Trophoblast cell (in vitro differentiated cells and primary cell): Measurements from ENCODE around the gene DPY30.

Experiments
- DNase-seq, 2 donors: peaks; one replicate each; pipeline ENCODE4 v3.0.0-alpha.2; 2016
- H2AFZ ChIP-seq: 2 replicates; pipeline ENCODE4 v1.6.1; 2013; ENCODE audit warnings: low read length, moderate library complexity, mild to moderate bottlenecking; ENCODE audit not compliant: insufficient read depth, poor library complexity
- H2AK5ac ChIP-seq: 2 replicates; pipeline ENCODE4 v1.6.1; 2013; ENCODE audit warnings: mild to moderate bottlenecking, low read length
- H2BK120ac ChIP-seq: 2 replicates; pipeline ENCODE4 v1.6.1; 2013; ENCODE audit warnings: low read length, mild to moderate bottlenecking, moderate library complexity; ENCODE audit not compliant: insufficient read depth, poor library complexity
- H2BK12ac ChIP-seq: 2 replicates; pipeline ENCODE4 v1.6.1; 2013; ENCODE audit warnings: mild to moderate bottlenecking, low read length, moderate library complexity
- H2BK5ac ChIP-seq: 2 replicates; pipeline ENCODE4 v1.6.1; 2013; ENCODE audit warnings: low read length, low read depth, moderate library complexity, mild to moderate bottlenecking; ENCODE audit not compliant: poor library complexity
- H3K14ac ChIP-seq: 2 replicates; pipeline ENCODE4 v1.6.1; 2013; ENCODE audit warnings: mild to moderate bottlenecking, low read length
- H3K18ac ChIP-seq: 2 replicates; pipeline ENCODE4 v1.6.1; 2013; ENCODE audit warnings: mild to moderate bottlenecking, low read length
- H3K23ac ChIP-seq: 2 replicates; pipeline ENCODE4 v1.6.1; 2013; ENCODE audit warnings: low read length
- H3K27ac ChIP-seq: 2 replicates; pipeline ENCODE4 v1.5.1; 2013; ENCODE audit warnings: low read depth, mild to moderate bottlenecking, inconsistent platforms, low read length, moderate library complexity
- H3K27me3 ChIP-seq: 2 replicates; pipeline ENCODE4 v1.6.1; 2013; ENCODE audit warnings: inconsistent platforms, mild to moderate bottlenecking, low read length, moderate library complexity; ENCODE audit not compliant: insufficient read depth
- H3K36me3 ChIP-seq, 2 experiments: 1 replicate in 1 of 2; 2 replicates in 1 of 2; pipeline ENCODE4 v1.6.1; 2013; ENCODE audit warnings: low read length in 2 of 2, mild to moderate bottlenecking in 2 of 2, moderate library complexity in 1 of 2; ENCODE audit not compliant: insufficient read depth in 2 of 2, control insufficient read depth in 1 of 2
- H3K4ac ChIP-seq: 2 replicates; pipeline ENCODE4 v1.6.1; 2013; ENCODE audit warnings: low read depth, mild to moderate bottlenecking, low read length, moderate library complexity
- H3K4me1 ChIP-seq, 2 experiments: 1 replicate in 1 of 2; 2 replicates in 1 of 2; pipeline ENCODE4 v1.6.1; 2013; ENCODE audit warnings: low read length in 2 of 2, mild to moderate bottlenecking in 2 of 2, moderate library complexity in 1 of 2; ENCODE audit not compliant: insufficient read depth in 2 of 2, control insufficient read depth in 1 of 2
- H3K4me2 ChIP-seq: 2 replicates; pipeline ENCODE4 v1.6.1; 2013; ENCODE audit warnings: inconsistent platforms, mild to moderate bottlenecking, low read length, moderate library complexity
- H3K4me3 ChIP-seq: 2 replicates; pipeline ENCODE4 v1.5.1; 2013; ENCODE audit warnings: mild to moderate bottlenecking, low read depth, low read length, inconsistent platforms
- H3K79me1 ChIP-seq: one replicate; pipeline ENCODE4 v1.6.1; 2013; ENCODE audit warnings: low read length
- H3K79me2 ChIP-seq: 2 replicates; pipeline ENCODE4 v1.6.1; 2013; ENCODE audit warnings: low read length, mild to moderate bottlenecking; ENCODE audit not compliant: control insufficient read depth, insufficient read depth, poor library complexity
- H3K9ac ChIP-seq: 2 replicates; pipeline ENCODE4 v1.6.1; 2013; ENCODE audit warnings: mild to moderate bottlenecking, low read length
- H3K9me3 ChIP-seq: 2 replicates; pipeline ENCODE4 v1.6.1; 2013; ENCODE audit warnings: low read depth, mild to moderate bottlenecking, control low read depth, inconsistent platforms, low read length; ENCODE audit not compliant: insufficient read depth
- H4K12ac ChIP-seq: 2 replicates; pipeline ENCODE4 v1.6.1; 2013; ENCODE audit warnings: low read depth, mild to moderate bottlenecking, low read length, moderate library complexity
- H4K8ac ChIP-seq: 2 replicates; pipeline ENCODE4 v1.6.1; 2013; ENCODE audit warnings: low read depth, mild to moderate bottlenecking, low read length, moderate library complexity
- H4K91ac ChIP-seq: one replicate; pipeline ENCODE4 v1.6.1; 2013; ENCODE audit warnings: low read depth, mild to moderate bottlenecking, low read length, moderate library complexity
- WGBS: extraction: QIAGEN DNeasy Blood & Tissue Kit; methylation state at CpG from one replicate; pipeline ENCODE4 v1.1.7; 2013; ENCODE audit warnings: missing lambda C conversion rate; ENCODE audit not compliant: insufficient read length, insufficient coverage; ENCODE audit errors: extremely low coverage; 5-methylcytosine and 5-hydroxymethylcytosine counted together

Gene DPY30

GRCh38 chr2:32064021-32064601 is 24.5 kb upstream of the DPY30 start:
- Histone ChIP-seq H3K79me2 (peaks cover 3% of the 10 kb centered on the region), H3K36me3 (peaks cover 0 to 3% of the 10 kb centered on the region in 2 experiments), H3K14ac (peak overlapping the region; percentile 82), H3K9ac (peak overlapping the region; percentile 94), H3K23ac (no peak overlapping the region), H4K91ac (peak overlapping the region; percentile 63), H3K4me1 (no peaks in the 10 kb centered on the region), H2BK12ac (no peak overlapping the region), H2AFZ (peak overlapping the region; percentile 91), H2BK5ac (peak overlapping the region; percentile 82), H3K9me3 (no peaks in the 10 kb centered on the region), H2BK120ac (peak overlapping the region; percentile 64), H3K4ac (peak overlapping the region; percentile 72), H3K4me2 (peak overlapping the region; percentile 62), H3K18ac (peak overlapping the region; percentile 33), H4K12ac (peak overlapping the region; percentile 37), H3K27ac (peak overlapping the region; percentile 88), H3K4me3 (peak overlapping the region; percentile 92), H3K79me1 (peaks cover 8% of the 10 kb centered on the region), H3K27me3 (no peaks in the 10 kb centered on the region), H2AK5ac (no peak overlapping the region), H4K8ac (peak overlapping the region; percentile 74)
- no CpG with 5 or more reads among the region's 40 CpGs for WGBS
- DNase-seq: peak in 1 of 2 donors; percentile 25

DNA sequence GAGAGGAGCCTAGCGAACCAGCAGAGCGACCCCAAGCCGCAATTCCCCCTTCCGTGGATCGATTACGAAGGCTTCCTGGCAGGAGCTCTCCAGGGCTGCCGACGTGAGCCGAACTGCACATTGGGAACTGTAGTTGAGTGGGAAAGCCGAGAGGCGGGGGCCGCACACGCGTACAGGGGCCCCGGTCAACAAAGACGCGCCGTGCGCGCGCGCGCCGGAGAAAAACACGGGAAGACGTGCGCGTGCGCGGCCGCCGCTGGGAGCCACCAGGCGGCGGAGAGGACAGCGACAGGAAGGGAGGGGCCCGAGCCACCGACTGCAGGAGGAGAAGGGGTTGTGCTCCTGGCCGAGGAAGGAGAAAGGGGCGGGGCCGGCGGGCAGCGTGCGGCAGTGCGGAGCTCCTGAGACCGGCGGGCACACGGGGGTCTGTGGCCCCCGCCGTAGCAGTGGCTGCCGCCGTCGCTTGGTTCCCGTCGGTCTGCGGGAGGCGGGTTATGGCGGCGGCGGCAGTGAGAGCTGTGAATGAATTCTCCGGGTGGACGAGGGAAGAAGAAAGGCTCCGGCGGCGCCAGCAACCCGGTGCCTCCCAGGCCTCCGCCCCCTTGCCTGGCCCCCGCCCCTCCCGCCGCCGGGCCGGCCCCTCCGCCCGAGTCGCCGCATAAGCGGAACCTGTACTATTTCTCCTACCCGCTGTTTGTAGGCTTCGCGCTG is 23.9 kb upstream of the DPY30 start, which contains the start of gene SPAST:
SPAST (plus strand) TSS at position 247 of the 711 bp plus-strand sequence; CDS start at position 523, 276 bp downstream.
- no peak within 1 kb of the TSS for H2BK12ac ChIP-seq
- H4K91ac ChIP-seq: peak within 1 kb of the TSS; percentile 88
- H3K36me3 ChIP-seq: peaks cover 0 to 3% of the 10 kb centered on the region in 2 experiments
- peak within 1 kb of the TSS; percentile 92 for H3K4me3 ChIP-seq
- WGBS: no CpG with 5 or more reads among the region's 79 CpGs
- no peaks in the 10 kb centered on the region for H3K27me3 ChIP-seq
- H4K12ac ChIP-seq: peak within 1 kb of the TSS; percentile 83
- H3K79me1 ChIP-seq: peaks cover 8% of the 10 kb centered on the region
- peak within 1 kb of the TSS; percentile 91 for H2AFZ ChIP-seq
- peak; percentile 98 to 99 for DNase-seq
- H2BK5ac ChIP-seq: peak within 1 kb of the TSS; percentile 95
- H2AK5ac ChIP-seq: no peak within 1 kb of the TSS
- peak within 1 kb of the TSS; percentile 89 for H4K8ac ChIP-seq
- H3K14ac ChIP-seq: peak within 1 kb of the TSS; percentile 82
- H2BK120ac ChIP-seq: peak within 1 kb of the TSS; percentile 94
- H3K18ac ChIP-seq: peak within 1 kb of the TSS; percentile 74
- peak within 1 kb of the TSS; percentile 94 for H3K9ac ChIP-seq
- H3K27ac ChIP-seq: peak within 1 kb of the TSS; percentile 88
- peak within 1 kb of the TSS; percentile 72 for H3K4ac ChIP-seq
- no peaks in the 10 kb centered on the region for H3K4me1 ChIP-seq
- H3K23ac ChIP-seq: no peak within 1 kb of the TSS
- no peaks in the 10 kb centered on the region for H3K9me3 ChIP-seq
- peak within 1 kb of the TSS; percentile 62 for H3K4me2 ChIP-seq
- peaks cover 3% of the 10 kb centered on the region for H3K79me2 ChIP-seq

DNA sequence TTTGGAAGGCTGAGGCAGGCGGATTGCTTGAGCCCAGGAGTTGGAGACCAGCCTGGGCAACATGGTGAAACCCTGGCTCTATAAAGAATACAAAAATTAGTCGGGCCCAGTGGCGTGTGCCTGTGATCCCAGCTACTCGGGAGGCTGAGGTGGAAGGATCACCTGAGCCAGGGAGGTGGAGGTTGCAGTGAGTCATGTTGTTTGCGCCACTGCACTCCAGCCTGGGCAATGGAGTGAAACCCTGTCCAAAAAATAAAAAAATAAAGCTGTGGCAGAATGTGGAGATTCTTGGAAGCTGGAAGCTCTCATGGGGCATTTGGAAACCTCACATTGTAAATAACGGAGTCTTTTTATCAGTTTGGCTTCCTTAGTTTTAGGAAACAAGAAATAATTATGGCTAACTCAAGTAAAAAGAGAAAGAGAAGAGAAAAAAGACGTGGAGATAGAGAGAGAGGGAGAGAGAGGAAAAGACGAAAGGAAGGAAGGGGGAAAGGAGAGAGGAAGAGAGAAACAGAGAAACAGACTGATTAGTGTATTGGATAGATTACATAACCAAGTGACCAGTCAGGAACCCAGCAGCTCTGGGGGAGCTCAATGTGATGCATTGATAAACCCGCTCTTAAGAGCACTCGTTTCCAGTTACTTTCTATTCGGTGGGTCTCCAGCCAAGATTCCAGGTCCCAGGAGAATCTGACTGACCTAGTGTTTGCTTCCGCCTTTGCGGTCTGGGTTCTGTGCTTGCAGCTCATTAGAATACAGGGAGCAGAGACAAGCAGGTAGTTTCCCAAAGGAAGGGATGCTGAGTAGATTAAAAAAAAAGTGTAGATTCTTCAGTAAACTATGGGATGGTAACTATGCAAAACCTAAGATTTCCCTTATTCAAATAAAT is 22.6 kb upstream of the DPY30 start:
- H2BK12ac ChIP-seq: no peak overlapping the region
- H3K36me3 ChIP-seq: peaks cover 0 to 3% of the 10 kb centered on the region in 2 experiments
- H3K23ac ChIP-seq: no peak overlapping the region
- H3K79me1 ChIP-seq: peaks cover 8% of the 10 kb centered on the region
- peak overlapping the region; percentile 66 for H4K8ac ChIP-seq
- no peak overlapping the region for H4K12ac ChIP-seq
- peak; percentile 21 to 42 for DNase-seq
- no peak overlapping the region for H2AK5ac ChIP-seq
- no peak overlapping the region for H3K9ac ChIP-seq
- H4K91ac ChIP-seq: no peak overlapping the region
- H3K4me3 ChIP-seq: no peak overlapping the region
- H3K79me2 ChIP-seq: peaks cover 3% of the 10 kb centered on the region
- H2AFZ ChIP-seq: no peak overlapping the region
- H3K4me2 ChIP-seq: peak overlapping the region; percentile 29
- WGBS: 100% methylated on average over 2 of the region's 13 CpGs
- H3K4me1 ChIP-seq: no peaks in the 10 kb centered on the region
- no peak overlapping the region for H2BK120ac ChIP-seq
- H2BK5ac ChIP-seq: no peak overlapping the region
- H3K27me3 ChIP-seq: no peaks in the 10 kb centered on the region
- no peak overlapping the region for H3K18ac ChIP-seq
- H3K27ac ChIP-seq: no peak overlapping the region
- H3K14ac ChIP-seq: no peak overlapping the region
- no peaks in the 10 kb centered on the region for H3K9me3 ChIP-seq
- H3K4ac ChIP-seq: no peak overlapping the region

- H3K18ac ChIP-seq: no peak overlapping the region
- peaks cover 8% of the 10 kb centered on the region for H3K79me1 ChIP-seq
- H3K4me3 ChIP-seq: no peak overlapping the region
- H3K9me3 ChIP-seq: no peaks in the 10 kb centered on the region
- no peak overlapping the region for H4K8ac ChIP-seq
- H4K12ac ChIP-seq: no peak overlapping the region
- no peak overlapping the region for H2BK12ac ChIP-seq
- DNase-seq: no peak
- H3K36me3 ChIP-seq: peaks cover 0 to 3% of the 10 kb centered on the region in 2 experiments
- no peak overlapping the region for H2AK5ac ChIP-seq
- no CpG with 5 or more reads among the region's 8 CpGs for WGBS
- H3K27me3 ChIP-seq: no peaks in the 10 kb centered on the region
- H2BK120ac ChIP-seq: no peak overlapping the region
- no peak overlapping the region for H2BK5ac ChIP-seq
- no peak overlapping the region for H4K91ac ChIP-seq
- peaks cover 3% of the 10 kb centered on the region for H3K79me2 ChIP-seq
- H3K4me1 ChIP-seq: no peaks in the 10 kb centered on the region
- H3K27ac ChIP-seq: no peak overlapping the region
- H3K23ac ChIP-seq: no peak overlapping the region
- H3K9ac ChIP-seq: no peak overlapping the region
- no peak overlapping the region for H3K14ac ChIP-seq
- H3K4ac ChIP-seq: no peak overlapping the region
- no peak overlapping the region for H2AFZ ChIP-seq
- H3K4me2 ChIP-seq: no peak overlapping the region
Observed at GRCh38 chr2:32061430-32061829, 21.8 kb upstream of the DPY30 start.
